H1 (cell line): ENCODE data around the gene FSIP1. TPM values are rescaled to one million over a fixed set of nuclear protein-coding genes. Genes with fewer than 3 reads are reported as not detected.

Experiments used
- CTCF ChIA-PET: fragments of 300-600 bp; sonication (Branson Sonifier 250); formaldehyde crosslinking; loops from one replicate; lab custom pipeline; 2021; ENCODE audit not compliant: partially characterized antibody; lab: Charles Lee
- POLR2A ChIA-PET: fragments of 300-600 bp; sonication (Branson Sonifier 250); formaldehyde crosslinking; loops from one replicate; lab custom pipeline; 2021; ENCODE audit warnings: inconsistent platforms; ENCODE audit not compliant: partially characterized antibody; lab: Charles Lee
- DNase-seq, 2 experiments: peaks; one replicate each; pipeline versions ENCODE4 v3.0.0 to v3.0.0-alpha.2; 2010 to 2022; ENCODE audit warnings: low spot score in 2 of 2, low read depth in 1 of 2, mixed read lengths in 1 of 2
- FAIRE-seq: peaks from 2 replicates; lab custom pipeline; 2011; peaks lifted over from hg19 to GRCh38; lab: Jason Lieb, UNC
- H2AFZ ChIP-seq: 2 replicates; pipeline ENCODE4 v1.8.1; 2012; ENCODE audit warnings: low read length, inconsistent platforms
- H2AK5ac ChIP-seq: 2 replicates; pipeline ENCODE4 v1.6.1; 2013; ENCODE audit warnings: low read depth, low read length
- H2BK120ac ChIP-seq: replicated peaks from 2 replicates; pipeline ENCODE3; 2013; ENCODE audit warnings: low read depth, low read length, inconsistent platforms
- H2BK12ac ChIP-seq: 2 replicates; pipeline ENCODE4 v1.6.1; 2013; ENCODE audit warnings: low read depth, low read length
- H2BK15ac ChIP-seq: 2 replicates; pipeline ENCODE4 v1.6.1; 2013; ENCODE audit warnings: low read length
- H2BK20ac ChIP-seq: 2 replicates; pipeline ENCODE4 v1.6.1; 2013; ENCODE audit warnings: low read length
- H2BK5ac ChIP-seq: 2 replicates; pipeline ENCODE4 v1.6.1; 2013; ENCODE audit warnings: low read depth, low read length
- H3K14ac ChIP-seq: 2 replicates; pipeline ENCODE4 v1.6.1; 2013; ENCODE audit warnings: inconsistent platforms; ENCODE audit not compliant: insufficient read length
- H3K18ac ChIP-seq: 2 replicates; pipeline ENCODE4 v1.6.1; 2013; ENCODE audit warnings: low read length; ENCODE audit errors: extremely low read depth
- H3K23ac ChIP-seq: 2 replicates; pipeline ENCODE4 v1.6.1; 2013; ENCODE audit warnings: inconsistent platforms; ENCODE audit not compliant: insufficient read length
- H3K23me2 ChIP-seq: 2 replicates; pipeline ENCODE4 v1.6.1; 2013; ENCODE audit warnings: low read depth, low read length
- H3K27ac ChIP-seq: 2 replicates; pipeline ENCODE4 v1.6.1; 2011; ENCODE audit warnings: low read depth, low read length, inconsistent platforms
- H3K27me3 ChIP-seq, 4 experiments: replicated peaks in 1 of 4; 1 replicate in 1 of 4; 2 replicates in 3 of 4; pipeline versions ENCODE4 v1.6.1 to v1.8.1; 2011 to 2013; ENCODE audit warnings: low read length in 3 of 4, mild to moderate bottlenecking in 3 of 4, inconsistent platforms in 2 of 4, mixed read lengths in 2 of 4, moderate library complexity in 1 of 4; ENCODE audit not compliant: control insufficient read depth in 3 of 4, insufficient read depth in 3 of 4; ENCODE audit errors: extremely low read depth in 1 of 4
- H3K36me3 ChIP-seq, 4 experiments: 2 replicates each; pipeline versions ENCODE4 v1.6.1 to v1.8.1; 2011 to 2013; ENCODE audit warnings: mild to moderate bottlenecking in 4 of 4, low read length in 3 of 4, moderate library complexity in 2 of 4, control low read depth in 1 of 4, inconsistent platforms in 1 of 4; ENCODE audit not compliant: insufficient read depth in 4 of 4, control insufficient read depth in 2 of 4
- H3K4ac ChIP-seq: replicated peaks from 2 replicates; pipeline ENCODE3; 2013; ENCODE audit warnings: low read length, low read depth, mixed read lengths, inconsistent platforms; ENCODE audit not compliant: insufficient read length
- H3K4me1 ChIP-seq, 4 experiments: replicated peaks in 1 of 4; 1 replicate in 1 of 4; 2 replicates in 3 of 4; pipeline versions ENCODE4 v1.6.1 to v1.8.1; 2011 to 2013; ENCODE audit warnings: low read length in 3 of 4, inconsistent platforms in 2 of 4, mixed read lengths in 1 of 4; ENCODE audit not compliant: insufficient read depth in 4 of 4, control insufficient read depth in 3 of 4
- H3K4me2 ChIP-seq, 2 experiments: 2 replicates each; pipeline versions ENCODE4 v1.6.1 to v1.8.1; 2011 to 2013; ENCODE audit warnings: low read depth in 2 of 2, low read length in 2 of 2, control low read depth in 1 of 2, inconsistent platforms in 1 of 2, mild to moderate bottlenecking in 1 of 2; ENCODE audit not compliant: insufficient read depth in 1 of 2
- H3K4me3 ChIP-seq, 4 experiments: fragments of 200-600, 300-600 bp in 1 of 4; sonication (generic), shearing (Covaris generic), sonication (Bioruptor Twin) in 1 of 4; 2 replicates each; pipeline versions ENCODE4 v1.5.1 to v1.8.1; 2011 to 2016; ENCODE audit warnings: low read length in 4 of 4, low read depth in 3 of 4, control low read depth in 2 of 4, inconsistent platforms in 2 of 4, mild to moderate bottlenecking in 2 of 4, mixed read lengths in 1 of 4, moderate library complexity in 1 of 4; ENCODE audit not compliant: insufficient read depth in 2 of 4; ENCODE audit errors: extremely low read depth in 1 of 4
- H3K56ac ChIP-seq: replicated peaks from 2 replicates; pipeline ENCODE3; 2013; ENCODE audit warnings: low read depth, mild to moderate bottlenecking, mixed read lengths, low read length, inconsistent platforms; ENCODE audit not compliant: insufficient read length
- H3K79me1 ChIP-seq: 2 replicates; pipeline ENCODE4 v1.6.1; 2013; ENCODE audit warnings: low read depth, low read length, control low read depth
- H3K79me2 ChIP-seq, 2 experiments: 2 replicates each; pipeline versions ENCODE4 v1.6.1 to v1.8.1; 2012 to 2013; ENCODE audit warnings: low read length in 2 of 2, mild to moderate bottlenecking in 2 of 2, inconsistent platforms in 1 of 2; ENCODE audit not compliant: insufficient read depth in 2 of 2, control insufficient read depth in 1 of 2
- H3K9ac ChIP-seq, 4 experiments: replicated peaks in 1 of 4; 1 replicate in 1 of 4; 2 replicates in 3 of 4; pipeline versions ENCODE4 v1.6.1 to v1.8.1; 2011 to 2013; ENCODE audit warnings: low read depth in 3 of 4, low read length in 3 of 4, control low read depth in 2 of 4, mild to moderate bottlenecking in 2 of 4, moderate library complexity in 2 of 4, inconsistent platforms in 1 of 4; ENCODE audit errors: extremely low read depth in 1 of 4
- H3K9me3 ChIP-seq, 2 experiments: 2 replicates each; pipeline versions ENCODE4 v1.6.1 to v1.8.1; 2012 to 2013; ENCODE audit warnings: mild to moderate bottlenecking in 2 of 2, moderate library complexity in 2 of 2, control low read depth in 1 of 2, inconsistent platforms in 1 of 2, low read depth in 1 of 2, low read length in 1 of 2, mixed read lengths in 1 of 2; ENCODE audit not compliant: insufficient read depth in 2 of 2
- H4K20me1 ChIP-seq, 2 experiments: replicated peaks in 1 of 2; 2 replicates each; pipeline versions ENCODE3 to v1.8.1; 2011 to 2013; ENCODE audit warnings: inconsistent platforms in 2 of 2, low read length in 2 of 2, mild to moderate bottlenecking in 1 of 2; ENCODE audit not compliant: insufficient read depth in 2 of 2, control insufficient read depth in 1 of 2
- H4K5ac ChIP-seq: 2 replicates; pipeline ENCODE4 v1.6.1; 2013; ENCODE audit warnings: low read length, low read depth, mixed read lengths, inconsistent platforms; ENCODE audit not compliant: insufficient read length
- H4K8ac ChIP-seq: 2 replicates; pipeline ENCODE4 v1.8.0; 2013; ENCODE audit warnings: mild to moderate bottlenecking, moderate library complexity, low read length, inconsistent platforms; ENCODE audit not compliant: insufficient read depth; ENCODE audit errors: extremely low read depth
- H4K91ac ChIP-seq: replicated peaks from 2 replicates; pipeline ENCODE3; 2013; ENCODE audit warnings: low read length, mixed read lengths, inconsistent platforms; ENCODE audit not compliant: insufficient read length
- POLR2AphosphoS5 ChIP-seq: IDR thresholded peaks from 2 replicates; pipeline ENCODE4 v1.6.1; 2011; ENCODE audit warnings: low read depth, low read length
- WGBS, 2 experiments: shearing (Covaris generic) in 1 of 2; methylation state at CpG; one replicate each; pipeline versions ENCODE4 v1.1.6 to v1.1.7; 2013 to 2015; ENCODE audit warnings: low lambda C conversion rate in 2 of 2, mixed read lengths in 2 of 2, inconsistent platforms in 1 of 2, low coverage in 1 of 2, missing lambda C conversion rate in 1 of 2; ENCODE audit not compliant: insufficient replicate concordance in 2 of 2, insufficient coverage in 1 of 2, insufficient read length in 1 of 2; ENCODE audit errors: extremely low coverage in 1 of 2, missing lambda C conversion rate in 1 of 2; 5-methylcytosine and 5-hydroxymethylcytosine counted together
- polyA plus RNA-seq, 7 experiments: library from polyadenylated mRNA; depleted of rRNA in 3 of 7; stranded (reverse) in 5 of 7; unstranded in 2 of 7; fragments of >200 nt in 5 of 7; fragments of 200-250 nt in 2 of 7; gene quantifications; 1 replicate in 5 of 7; 2 replicates in 1 of 7; 4 replicates in 1 of 7; pipeline versions ENCODE4 v1.2.1 to v1.2.3, GENCODE V29; 2011 to 2013; ENCODE audit warnings: missing spikeins in 2 of 7, mixed read lengths in 2 of 7
- total RNA-seq: library from RNA; stranded (reverse); fragmentation: NEBNext Ultra II Directional; extraction: Animal tissue kit (Norgen Biotek cat#: 25700); gene quantifications from 2 replicates; pipeline ENCODE4 v1.2.1, GENCODE V29; 2021

FSIP1 gene
- total and polyA plus RNA-seq, 2 of the 8 experiments (the other 6 are each of a cell fraction or from before 2014, with no cell fraction given) = 0.18 to 1.3 TPM

- H3K27ac ChIP-seq = no peak overlapping the region
- no peak overlapping the region for H2BK120ac ChIP-seq
- no peak overlapping the region for H3K4ac ChIP-seq
- H4K20me1 ChIP-seq = peaks cover 0 to 2% of the 10 kb centered on the region in 2 experiments
- no peak overlapping the region for H4K5ac ChIP-seq
- no peak overlapping the region for H2BK20ac ChIP-seq
- ChIA-PET POLR2A (interaction anchor here (2.1 to 16.2 kb wide), 2 partner anchors 8 to 9 kb away, joined by 7 to 117 read pairs; partner anchors contain the start of gene THBS1), CTCF (interaction anchor here (1.5 kb wide), 1 partner anchor 166 kb away, joined by 5 read pairs; no protein-coding TSS in a partner anchor)
- H3K27me3 ChIP-seq = no peaks in the 10 kb centered on the region
- no peaks in the 10 kb centered on the region for H3K4me1 ChIP-seq
- no peak overlapping the region for H3K4me2 ChIP-seq
- peaks cover 61 to 99% (median 94%) of the 10 kb centered on the region in 4 experiments for H3K36me3 ChIP-seq
- H4K91ac ChIP-seq = no peak overlapping the region
- no peak overlapping the region for H3K23ac ChIP-seq
- no peak overlapping the region for H2BK12ac ChIP-seq
- no peaks in the 10 kb centered on the region for H3K23me2 ChIP-seq
- H2BK5ac ChIP-seq = no peak overlapping the region
- no peak for DNase-seq
- H2AFZ ChIP-seq = no peak overlapping the region
- no peak overlapping the region for H3K18ac ChIP-seq
- H3K79me2 ChIP-seq = no peaks in the 10 kb centered on the region
- H3K56ac ChIP-seq = no peak overlapping the region
- H3K9me3 ChIP-seq = no peaks in the 10 kb centered on the region
- no peak overlapping the region for H2AK5ac ChIP-seq
- 97% methylated on average over 13 of the region's 13 CpGs; no CpG with 5 or more reads in 1 of the 2 experiments for WGBS, 2 experiments
- no peak overlapping the region for H3K14ac ChIP-seq
- H3K79me1 ChIP-seq = no peaks in the 10 kb centered on the region
- no peak overlapping the region for H2BK15ac ChIP-seq
- no peak overlapping the region for H4K8ac ChIP-seq
- FAIRE-seq = no peak
- no peak overlapping the region for H3K9ac ChIP-seq
- no peak overlapping the region for H3K4me3 ChIP-seq
- TF ChIP-seq POLR2AphosphoS5 = peak; percentile 92
Measured at GRCh38 chr15:39589815-39590644, 192.6 kb downstream of the FSIP1 start.
